Heart left ventricle (tissue), 13 donors: Measurements from ENCODE around the gene NPNT.

ENCODE experiments used
- POLR2A ChIP-seq, 2 donors: fragments of 450-650 bp; IDR thresholded peaks; one replicate each; pipeline ENCODE4 v1.6.1; 2017; ENCODE audit warnings: antibody characterized with exemption in 2 of 2, mild to moderate bottlenecking in 2 of 2, moderate library complexity in 2 of 2
- TF ChIP-seq, protein P1 (sequence below), 12 donors: fragments of 200-600 bp; sonication (generic) in 4 of 12; IDR thresholded peaks; one replicate each; pipeline versions ENCODE4 v1.5.0 to v1.8.0; 2018 to 2022; ENCODE audit warnings: antibody characterized with exemption in 12 of 12, mild to moderate bottlenecking in 5 of 12
- donor health status: ischemic (EF 13 %, LVEDD 7.1; RV severe dilation, severe dysfunction).
- donor health status: DM: no; HTN: yes; CAD: no.
- donor health status: DM: no; HTN: no; CAD: no.
- donor health status: ischemic (EF 25% LVEDD 6.9; RV normal size, moderate dysfunction).
- donor health status: ischemic (EF 25% LVEDD 5.7; RV mildly dilated, moderate dysfunction).
- donor health status: ischemic (EF 35%, LVEDD 5.7; RV mildly dilated, moderate dysfunction).
- donor health status: nonischemic (EF 11% LVEDD 7.7; RV severe dilation, severe dysfunction).
- donor health status: DM: yes; HTN: yes; CAD: no.
- donor health status: PGD.
- donor health status: ischemic (EF 29% LVEDD 5.4; RV normal size, mild dysfunction).
- donor health status: nonischemic (EF 23%, LVEDD 6.1; RV moderate dilation, normal function).

DNA sequence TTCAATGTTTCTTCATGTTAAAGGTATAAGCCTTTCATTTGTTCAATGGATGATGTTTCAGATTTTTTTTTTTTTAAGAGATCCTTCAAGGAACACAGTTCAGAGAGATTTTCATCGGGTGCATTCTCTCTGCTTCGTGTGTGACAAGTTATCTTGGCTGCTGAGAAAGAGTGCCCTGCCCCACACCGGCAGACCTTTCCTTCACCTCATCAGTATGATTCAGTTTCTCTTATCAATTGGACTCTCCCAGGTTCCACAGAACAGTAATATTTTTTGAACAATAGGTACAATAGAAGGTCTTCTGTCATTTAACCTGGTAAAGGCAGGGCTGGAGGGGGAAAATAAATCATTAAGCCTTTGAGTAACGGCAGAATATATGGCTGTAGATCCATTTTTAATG lies 75.8 kb downstream of the NPNT start:
- TF ChIP-seq POLR2A (IDR thresholded peaks at IDR 0.05) = no peak
- TF ChIP-seq, protein P1, sequence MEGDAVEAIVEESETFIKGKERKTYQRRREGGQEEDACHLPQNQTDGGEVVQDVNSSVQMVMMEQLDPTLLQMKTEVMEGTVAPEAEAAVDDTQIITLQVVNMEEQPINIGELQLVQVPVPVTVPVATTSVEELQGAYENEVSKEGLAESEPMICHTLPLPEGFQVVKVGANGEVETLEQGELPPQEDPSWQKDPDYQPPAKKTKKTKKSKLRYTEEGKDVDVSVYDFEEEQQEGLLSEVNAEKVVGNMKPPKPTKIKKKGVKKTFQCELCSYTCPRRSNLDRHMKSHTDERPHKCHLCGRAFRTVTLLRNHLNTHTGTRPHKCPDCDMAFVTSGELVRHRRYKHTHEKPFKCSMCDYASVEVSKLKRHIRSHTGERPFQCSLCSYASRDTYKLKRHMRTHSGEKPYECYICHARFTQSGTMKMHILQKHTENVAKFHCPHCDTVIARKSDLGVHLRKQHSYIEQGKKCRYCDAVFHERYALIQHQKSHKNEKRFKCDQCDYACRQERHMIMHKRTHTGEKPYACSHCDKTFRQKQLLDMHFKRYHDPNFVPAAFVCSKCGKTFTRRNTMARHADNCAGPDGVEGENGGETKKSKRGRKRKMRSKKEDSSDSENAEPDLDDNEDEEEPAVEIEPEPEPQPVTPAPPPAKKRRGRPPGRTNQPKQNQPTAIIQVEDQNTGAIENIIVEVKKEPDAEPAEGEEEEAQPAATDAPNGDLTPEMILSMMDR (IDR thresholded peaks at IDR 0.05) = no peak
